ENCODE results near the gene KLF6.

KLF6 gene

DNA sequence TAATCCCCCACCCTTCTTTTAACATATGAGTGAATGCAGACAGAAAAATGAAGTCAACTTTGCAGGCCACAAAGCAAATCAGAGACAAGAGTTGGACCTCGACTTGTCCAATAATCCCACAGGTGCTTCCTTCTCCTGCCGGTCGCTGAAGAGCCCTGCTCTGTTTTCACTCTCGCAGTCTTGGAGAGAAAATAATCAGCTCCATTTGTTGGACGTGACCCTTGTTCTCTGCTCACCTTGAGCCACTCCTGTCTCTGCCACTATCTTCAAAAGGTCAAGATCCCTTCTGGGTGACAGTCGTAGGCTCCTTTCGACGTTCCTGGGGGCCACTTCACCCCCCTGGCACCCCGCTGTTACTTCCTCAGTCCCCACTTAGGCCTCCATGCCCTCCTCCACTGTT is 2.8 kb upstream of the KLF6 start:
- no peak for DNase-seq (ENCODE audit: low read depth in 2 of 2)

DNA sequence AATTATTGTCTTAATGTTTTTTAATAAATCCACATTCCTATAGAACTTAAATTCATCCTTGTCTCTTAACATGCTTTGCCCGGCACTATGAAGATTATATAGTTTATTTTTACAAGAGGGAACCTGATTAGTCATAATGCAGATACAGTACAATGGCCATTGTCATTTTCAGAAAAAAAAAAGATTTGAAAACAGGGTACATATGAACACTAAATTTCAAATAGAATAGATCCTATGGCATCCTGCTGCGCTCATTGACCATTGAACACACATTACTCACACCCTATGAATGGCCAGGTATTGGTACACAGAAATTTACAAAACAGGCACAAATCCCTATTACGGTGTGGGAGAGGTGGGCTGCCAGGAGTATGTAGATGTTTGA is 2.0 kb upstream of the KLF6 start:
- DNase-seq (ENCODE audit: low read depth in 2 of 2): no peak

DNA sequence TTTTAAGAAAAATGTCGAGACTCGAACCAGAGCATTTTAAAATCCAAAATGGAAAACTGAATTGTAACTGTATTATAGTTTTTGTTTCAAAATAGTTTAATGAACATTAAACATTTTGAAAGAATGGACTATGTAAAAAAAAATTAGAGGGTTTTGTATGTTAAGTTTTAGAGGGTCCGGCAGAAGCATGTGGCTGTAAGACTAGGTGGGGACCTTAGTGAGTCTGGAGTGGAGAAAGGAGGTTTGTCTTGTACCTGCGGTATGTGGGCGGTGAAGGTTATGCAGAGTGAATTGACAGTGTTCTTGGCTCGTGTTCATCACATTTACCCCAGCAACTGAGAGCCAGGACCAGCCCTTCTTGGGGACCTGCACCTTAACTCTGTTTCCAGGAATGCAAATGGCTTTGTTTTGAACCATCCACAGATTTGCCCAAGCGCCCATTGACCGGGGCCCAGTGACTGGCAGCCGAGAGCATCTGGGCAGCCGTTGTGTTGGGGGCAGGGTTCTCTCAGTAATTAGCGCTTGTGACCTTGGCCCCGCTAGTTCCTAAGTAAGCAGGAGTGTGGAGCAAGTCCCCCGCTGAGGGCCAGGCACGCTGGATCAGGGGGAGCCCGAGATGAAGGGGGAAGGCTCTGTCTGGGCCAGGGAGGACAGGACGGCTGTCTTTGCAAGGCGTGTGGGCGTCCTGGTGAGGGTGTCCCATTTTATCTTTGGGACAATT is 1.4 kb upstream of the KLF6 start:
- no peak for DNase-seq (ENCODE audit: low read depth in 2 of 2)

DNA sequence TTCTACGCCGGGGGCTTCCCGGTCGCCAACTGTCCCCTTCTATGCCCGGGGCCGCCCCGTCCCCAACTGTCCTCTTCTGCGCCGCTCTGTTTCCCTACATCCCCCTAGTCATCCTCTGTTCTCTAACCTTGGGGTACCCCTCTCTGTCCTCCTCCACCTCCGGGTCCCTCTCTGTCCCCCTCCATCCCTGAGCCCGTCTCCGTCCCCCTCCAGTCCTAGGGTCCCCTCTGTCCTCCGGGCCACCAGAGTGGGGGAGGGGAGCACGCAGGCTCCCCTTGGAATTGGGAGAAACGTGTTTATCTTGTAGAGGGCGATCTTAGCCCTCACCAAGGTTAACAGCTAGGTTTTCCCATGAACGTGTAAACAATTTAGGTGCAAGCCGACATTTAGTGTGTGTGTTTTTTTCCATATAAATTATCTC is 852 bp upstream of the KLF6 start:
- no peak for DNase-seq (ENCODE audit: low read depth in 2 of 2)

DNA sequence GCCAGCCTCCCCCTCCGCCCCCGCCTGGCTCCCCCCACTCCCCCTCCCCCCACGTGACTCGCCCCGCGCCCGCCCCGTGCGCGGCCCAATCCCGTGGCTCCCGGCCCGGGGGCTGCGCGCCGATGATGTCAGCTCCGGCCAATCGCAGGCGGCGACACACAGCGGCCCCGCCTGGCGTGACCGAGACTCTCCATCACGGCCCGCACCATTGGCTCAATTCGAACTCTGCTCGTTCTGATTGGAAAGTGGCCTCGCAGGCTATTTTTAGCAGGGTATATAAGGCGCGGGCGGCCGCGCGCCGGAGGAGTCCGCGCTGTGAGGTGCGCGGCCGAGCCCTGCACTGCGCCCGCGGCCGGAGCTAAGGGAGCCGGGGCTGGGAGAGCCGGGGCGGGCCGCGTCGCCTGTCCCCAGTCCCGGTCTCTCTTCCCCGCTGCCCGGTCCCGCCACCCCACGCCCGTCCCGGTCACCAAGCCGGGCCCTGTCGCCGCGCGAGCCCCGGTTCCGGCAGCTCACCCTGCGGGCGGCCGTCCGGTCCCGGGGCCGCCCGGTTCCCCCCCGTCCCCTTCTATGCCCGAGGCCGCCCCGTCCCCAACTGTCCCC is 342 bp upstream of the KLF6 start:
- peak; percentile 98 for DNase-seq (ENCODE audit: low read depth in 2 of 2)

DNA sequence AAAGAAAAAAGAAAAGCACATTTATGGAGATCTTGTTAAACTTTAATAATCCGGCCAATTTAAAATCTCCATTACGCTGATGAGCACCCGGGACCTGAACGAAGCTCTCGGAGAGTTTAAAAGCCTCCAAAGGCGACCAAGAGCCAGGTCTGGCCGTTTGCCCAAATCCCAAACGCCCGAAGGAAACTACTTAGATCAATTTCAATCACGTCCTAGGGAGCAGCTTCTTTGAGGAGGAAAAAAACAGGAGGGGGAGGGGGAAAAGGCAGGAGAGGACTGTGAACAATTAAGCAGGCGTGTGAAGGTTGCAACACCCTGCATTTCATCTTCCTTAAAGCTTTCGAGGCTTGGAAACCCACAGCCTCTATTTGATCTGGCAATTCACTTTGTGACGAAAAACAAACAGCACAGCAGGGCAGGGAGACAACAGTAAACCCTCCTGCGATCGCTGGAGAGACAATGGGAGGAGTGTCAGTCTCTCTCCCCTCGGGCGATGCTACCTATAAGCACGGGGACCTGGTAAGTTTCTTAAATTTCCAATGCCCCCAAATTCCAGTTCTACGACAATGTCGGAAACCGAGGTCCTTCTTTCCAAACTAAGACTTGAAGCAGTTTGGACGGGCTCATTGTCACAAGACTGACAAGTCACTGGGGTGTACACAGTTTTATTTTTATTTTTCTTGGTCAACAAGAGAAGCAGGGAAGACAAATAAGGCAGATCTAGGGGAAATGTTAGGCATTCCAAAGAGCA is 1.2 kb downstream of the KLF6 start:
- DNase-seq (ENCODE audit: low read depth in 2 of 2): no peak

DNA sequence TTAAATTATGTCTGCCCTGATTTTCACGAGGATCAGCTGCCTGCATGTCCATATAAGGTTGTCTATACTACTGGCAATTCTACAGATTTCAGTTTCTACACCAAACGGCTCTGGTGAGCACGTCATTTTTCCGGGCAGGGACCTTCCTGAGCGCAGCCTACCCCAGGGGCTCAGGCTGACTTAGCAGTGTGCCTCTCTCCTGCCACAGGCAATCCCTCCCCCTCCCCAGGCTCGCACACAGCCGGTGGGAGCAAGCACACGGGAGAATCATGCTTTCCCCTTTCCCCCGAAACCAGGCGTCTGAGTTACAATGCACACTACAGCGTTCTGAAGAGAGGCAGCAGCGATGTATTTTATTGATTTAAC is 1.7 kb downstream of the KLF6 start:
- DNase-seq (ENCODE audit: low read depth in 2 of 2): peak; percentile 68 to 75

DNA sequence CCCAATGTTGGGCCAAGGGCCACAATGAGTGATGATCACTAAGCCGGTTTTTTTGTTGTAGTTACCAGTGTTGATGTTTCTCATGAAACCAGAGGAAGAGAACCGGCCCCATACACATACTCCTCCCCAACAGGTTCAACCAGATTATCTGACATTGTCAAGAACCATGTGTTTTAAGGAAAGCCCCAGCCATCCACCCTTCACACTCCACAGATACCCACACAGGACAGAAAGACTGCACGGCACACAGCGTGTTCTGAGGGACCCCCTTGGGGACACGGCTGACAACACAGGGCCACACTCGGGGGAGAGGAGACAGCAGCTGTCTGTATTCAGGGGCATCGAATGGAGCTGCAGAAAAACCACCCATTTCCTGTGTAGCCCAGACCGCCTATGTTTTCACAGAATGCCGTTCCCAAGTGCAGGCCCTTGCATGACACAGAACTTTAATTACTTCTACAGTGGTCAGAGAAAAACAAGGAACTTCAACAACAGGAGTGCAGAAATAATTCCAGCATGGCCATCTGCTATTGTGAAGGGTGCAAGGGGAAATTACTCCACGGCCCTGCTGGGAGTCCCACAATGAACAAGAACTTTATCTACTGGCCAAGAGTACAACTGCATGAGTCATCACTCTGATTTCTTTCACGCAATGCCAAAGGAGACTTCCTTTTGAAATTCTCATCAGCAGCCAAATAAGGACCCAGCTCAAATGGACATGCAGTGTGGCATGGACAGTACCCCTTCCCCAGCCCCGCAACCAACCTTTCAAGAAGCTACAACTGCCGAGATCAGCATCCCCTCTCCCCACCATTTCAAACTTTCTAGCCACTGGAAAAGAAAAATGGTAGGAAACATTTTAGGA is 2.3 kb downstream of the KLF6 start:
- DNase-seq (ENCODE audit: low read depth in 2 of 2): no peak

DNA sequence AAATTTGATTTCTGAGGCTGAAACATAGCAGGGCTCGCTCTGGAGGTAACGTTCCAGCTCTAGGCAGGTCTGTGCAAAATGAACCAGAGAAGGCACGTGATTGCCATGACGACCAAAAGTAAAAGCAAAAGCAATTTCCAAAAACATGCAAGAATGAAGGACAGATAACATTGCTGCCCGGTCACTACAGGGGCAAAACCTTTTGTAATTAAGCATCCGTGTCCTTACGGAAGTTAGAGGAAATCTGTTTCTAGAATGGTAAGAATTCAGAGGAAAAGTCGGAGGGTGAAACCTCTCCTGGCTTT is 2.9 kb downstream of the KLF6 start:
- DNase-seq (ENCODE audit: low read depth in 2 of 2): no peak

DNA sequence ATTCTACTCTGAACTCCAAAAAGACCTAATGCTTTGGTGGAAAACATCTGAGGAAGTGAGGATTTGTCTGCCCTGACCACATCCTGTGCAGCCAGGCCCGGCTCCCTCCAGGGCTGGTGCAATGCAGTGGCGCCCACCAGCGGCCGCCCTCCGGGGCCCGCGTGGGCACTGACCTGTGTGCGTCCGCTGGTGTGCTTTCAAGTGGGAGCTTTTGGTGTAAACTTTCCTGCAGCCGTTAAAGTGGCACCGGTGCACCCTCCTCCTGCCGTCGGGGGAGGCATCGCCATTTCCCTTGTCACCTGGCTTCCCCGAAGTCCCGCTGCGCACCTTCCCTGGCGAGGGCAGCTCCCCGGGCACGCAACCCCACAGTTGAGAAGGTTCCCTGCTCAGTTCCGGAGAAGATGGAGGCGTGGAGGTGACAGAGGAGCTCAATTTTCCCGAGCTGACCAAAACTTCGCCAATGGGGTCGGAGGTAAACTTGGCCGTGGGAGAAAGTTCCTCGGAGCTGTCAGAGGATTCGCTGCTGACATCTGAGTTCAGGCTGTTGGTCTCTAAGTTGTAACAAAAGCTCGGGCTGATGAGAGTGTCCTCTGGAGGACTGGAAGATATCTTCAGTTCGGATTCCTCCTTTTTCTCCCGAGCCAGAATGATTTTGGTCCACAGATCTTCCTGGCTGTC is 3.4 kb downstream of the KLF6 start:
- no peak for DNase-seq (ENCODE audit: low read depth in 2 of 2)

DNA sequence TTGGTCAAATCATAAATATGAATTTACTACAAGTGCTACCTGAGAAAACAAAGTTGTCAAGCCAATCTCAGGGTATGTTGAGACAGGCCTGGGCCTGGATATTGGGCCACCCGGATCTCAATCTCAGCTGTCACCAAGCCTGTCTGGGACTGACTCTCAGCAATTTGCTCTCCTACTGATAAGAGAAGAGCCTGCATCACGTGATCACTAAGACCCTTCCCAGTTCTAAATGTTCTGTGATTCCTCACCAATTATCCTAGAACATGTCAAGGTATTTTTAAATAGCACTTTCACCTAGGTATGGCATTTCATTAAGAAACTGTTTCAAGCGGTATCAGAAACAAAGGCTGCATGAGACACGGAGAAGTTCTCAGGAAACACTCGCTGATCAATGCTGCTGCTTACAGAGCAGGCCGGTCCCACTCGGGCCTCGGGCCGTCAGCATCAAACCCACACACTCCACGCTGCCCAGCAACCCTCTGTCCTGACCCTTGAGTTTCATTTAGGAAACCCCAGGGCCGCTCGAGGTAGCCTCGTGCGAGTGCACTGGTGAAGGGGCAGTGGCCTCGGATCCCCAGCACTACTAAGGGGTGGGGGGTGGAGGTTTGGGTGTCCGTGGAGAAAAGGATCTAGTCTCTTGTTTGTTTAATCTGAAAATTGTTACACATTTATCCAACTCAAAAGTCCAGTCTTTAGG is 4.1 kb downstream of the KLF6 start:
- no peak for DNase-seq (ENCODE audit: low read depth in 2 of 2)

DNA sequence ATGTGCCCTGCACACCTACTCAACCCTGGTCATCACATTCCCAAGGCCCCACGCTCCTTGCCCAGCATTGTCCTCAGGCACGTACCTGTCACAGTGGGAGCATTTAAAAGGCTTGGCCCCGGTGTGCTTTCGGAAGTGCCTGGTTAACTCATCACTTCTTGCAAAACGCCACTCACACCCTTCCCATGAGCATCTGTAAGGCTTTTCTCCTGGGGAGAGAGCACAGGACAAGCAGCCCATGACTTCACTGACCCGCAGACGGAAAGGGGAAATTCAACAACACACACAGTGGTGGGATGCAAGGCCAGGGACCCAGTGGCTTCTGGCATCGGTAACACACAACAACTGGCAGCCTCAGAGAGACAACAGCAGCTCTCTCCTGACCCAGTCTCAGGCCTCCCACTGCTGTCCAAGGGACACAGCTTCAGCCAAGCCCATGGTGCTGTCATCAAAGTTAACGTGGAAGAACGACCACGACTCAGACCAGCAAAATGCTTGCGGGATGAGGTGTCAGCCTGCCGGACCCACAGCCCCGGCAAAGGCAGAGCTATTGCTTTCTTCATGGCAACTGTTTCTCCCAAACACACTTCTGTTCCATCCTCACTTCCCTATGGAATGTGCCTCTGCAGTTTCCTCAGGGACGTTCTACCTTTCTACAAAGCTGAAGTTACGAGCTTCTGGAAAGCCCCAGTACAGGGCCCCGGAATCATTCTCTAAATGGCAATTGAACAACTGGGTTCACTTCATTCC is 4.8 kb downstream of the KLF6 start:
- DNase-seq (ENCODE audit: low read depth in 2 of 2): no peak

DNA sequence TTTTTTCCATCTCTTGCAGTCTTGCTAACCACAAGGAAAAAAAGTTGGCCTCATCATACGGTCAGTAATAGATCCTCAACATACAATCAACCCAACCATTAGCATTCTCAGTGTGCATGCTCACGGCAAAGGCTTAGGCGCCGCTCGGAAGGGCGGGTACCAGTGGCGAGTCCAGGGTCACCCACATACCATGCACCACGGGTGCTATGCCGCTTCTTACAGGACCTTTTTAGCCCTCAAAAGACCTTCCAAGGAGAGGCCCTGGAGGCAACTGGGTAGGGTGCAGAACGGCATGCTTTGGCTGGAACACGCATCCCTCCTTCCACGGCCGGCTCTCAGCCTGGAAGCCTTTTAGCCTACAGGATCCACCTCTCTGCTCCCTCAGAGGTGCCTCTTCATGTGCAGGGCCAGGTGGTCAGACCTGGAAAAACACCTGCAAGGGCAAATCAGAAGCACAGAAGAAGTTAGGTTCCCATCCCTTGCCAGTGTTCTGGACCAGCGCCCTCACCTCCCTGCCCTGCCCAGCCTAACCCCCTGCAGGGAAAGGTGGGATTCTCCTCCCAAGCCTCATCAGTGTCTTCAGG is 5.8 kb downstream of the KLF6 start:
- no peak for DNase-seq (ENCODE audit: low read depth in 2 of 2)

DNA sequence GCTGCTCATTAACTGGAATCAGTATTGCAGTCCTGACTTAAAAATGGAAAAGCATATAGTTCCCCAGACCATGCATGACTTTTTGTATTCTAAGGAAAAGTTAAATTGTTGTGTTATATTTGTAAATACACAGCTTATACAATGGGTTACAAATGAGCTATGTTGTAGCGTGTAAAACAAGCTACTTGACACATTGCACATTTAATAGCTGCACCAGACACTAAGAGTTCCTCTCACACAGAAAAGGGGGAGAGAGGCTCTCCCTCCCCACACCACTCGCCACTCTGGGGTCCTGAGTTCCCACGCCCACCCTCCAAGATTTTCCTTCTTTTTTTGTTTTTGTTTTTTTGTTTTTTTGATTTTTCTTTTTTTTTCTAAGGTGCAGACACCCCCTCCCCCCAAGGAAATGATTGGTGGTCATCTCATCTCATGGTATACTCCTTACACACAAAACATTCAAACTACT is 6.3 kb downstream of the KLF6 start:
- no peak for DNase-seq (ENCODE audit: low read depth in 2 of 2)

DNA sequence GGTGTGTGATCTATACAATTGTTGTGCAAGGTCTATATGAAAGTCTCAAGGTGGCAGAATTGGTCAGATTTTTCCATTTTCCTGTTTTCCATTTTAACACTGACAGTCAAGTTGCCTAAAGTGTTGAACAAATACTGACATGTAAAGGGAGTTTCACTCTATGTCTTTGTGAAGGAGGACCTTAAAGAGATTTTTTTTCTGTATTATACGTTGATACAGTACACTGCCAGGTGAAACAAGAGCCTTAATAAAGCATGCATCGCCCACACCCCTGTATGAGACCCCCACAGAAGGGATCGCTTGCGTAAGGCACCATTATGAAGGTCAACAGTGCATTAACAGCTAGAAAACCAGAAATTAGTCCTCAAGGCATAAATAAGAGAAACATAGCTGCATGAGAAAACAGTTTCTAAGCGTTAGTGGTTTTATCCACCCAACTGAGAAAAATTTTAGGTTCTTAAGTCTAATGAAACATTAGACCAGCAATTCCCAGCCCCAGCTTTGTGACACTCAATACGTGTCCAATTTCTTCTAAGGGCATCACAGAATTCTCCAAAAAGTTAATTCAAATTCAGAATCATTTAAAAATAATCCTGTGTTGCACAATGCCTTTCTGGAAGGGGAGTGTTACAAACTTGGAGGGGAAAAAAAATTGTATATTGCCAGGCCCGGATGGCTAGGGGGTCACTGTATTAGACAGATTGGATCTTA is 6.9 kb downstream of the KLF6 start:
- DNase-seq (ENCODE audit: low read depth in 2 of 2): no peak

DNA sequence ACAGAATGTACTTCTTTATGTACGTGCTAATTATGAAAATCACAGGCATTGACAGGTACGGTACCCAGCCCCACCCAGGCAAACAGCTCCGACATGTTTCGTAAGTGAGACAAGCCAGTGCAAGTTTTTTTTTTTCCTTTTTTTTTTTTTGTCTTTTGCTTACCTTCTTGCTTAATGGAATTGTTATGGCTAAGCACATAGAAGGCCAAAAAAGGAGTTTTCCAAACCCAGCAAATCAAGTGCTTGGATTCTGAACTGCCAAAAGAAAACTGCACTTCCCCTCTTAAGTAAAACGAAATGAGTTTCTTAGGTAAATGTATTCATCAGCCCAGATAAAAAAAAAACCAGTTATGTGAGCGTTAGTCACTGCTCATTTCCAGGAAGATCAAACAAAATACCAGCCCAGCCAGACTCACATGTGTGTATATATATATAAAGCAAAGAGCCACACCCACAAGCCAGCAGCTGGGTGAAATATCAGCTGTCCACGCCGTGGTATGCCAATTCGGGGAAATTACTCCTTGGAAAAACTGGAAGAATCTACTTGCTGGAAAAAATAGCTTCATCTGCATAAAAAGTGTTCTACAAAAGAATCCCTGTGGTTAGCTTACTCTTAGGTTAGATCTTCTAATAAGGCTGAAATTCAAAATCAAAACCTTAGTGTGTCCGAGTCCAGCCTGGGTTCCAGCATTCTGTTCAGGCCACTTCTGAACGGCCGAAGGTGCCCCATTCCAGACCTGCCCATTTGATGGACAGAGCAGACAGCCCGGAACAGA is 8.0 kb downstream of the KLF6 start:
- peak in 1 of 2 donors; percentile 47 for DNase-seq (ENCODE audit: low read depth in 2 of 2)

DNA sequence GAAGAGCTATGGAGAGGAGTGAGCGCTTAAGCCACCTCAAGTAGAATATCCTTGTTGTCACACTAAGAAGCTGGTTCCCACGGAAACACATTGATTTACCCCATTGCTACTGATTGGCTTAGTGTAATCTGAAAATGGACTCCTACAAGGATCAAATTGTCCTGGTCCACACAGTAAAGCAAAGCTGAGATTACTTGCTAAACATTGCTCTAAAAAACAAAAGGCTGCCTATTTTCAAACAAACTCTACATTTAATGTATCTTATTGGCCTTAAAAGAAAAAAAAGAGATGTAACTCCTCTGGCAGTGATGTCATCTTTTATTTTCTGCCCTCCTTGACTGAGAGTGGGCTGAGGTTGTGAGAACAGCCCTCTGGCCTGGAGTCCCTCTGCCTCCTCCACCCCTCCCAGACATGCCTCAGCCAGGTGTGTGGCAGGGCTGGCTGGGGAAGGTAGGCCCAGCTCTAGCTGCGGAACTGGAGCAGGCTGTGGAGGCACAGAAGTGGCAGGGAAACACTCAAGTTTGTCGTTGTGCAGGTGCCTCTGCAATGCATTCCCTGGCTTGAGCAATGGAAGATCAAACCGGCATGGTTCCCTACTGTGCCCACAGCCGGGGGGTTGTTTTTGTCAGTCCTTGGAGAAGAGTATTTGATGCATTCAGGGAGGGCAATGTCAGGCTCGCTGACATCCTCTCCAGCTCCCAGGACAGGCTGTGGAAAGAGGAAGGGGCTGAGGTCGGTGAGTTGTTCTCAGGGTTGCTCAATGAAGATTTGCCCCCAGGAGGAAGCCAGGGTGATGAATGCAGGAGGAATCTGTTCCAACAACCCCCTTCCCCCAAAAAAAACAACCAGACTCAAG is 9.1 kb downstream of the KLF6 start:
- no peak for DNase-seq (ENCODE audit: low read depth in 2 of 2)

All from stimulated activated CD4-positive, alpha-beta T cell treated with anti-CD3 and anti-CD28 coated beads, Interleukin-15, amount 100 ng/mL, for 48 hours (primary cell).